IMR-90 (cell line): ENCODE results near the gene SARDH. TPM values are rescaled to one million over a fixed set of nuclear protein-coding genes. Genes with fewer than 3 reads are reported as not detected.

ENCODE experiments used
- ATAC-seq: fragments of 200-7000 bp; cut with Tn5 transposase; 2 replicates; pipeline ENCODE4 v1.9.1; 2020; ENCODE audit warnings: low read depth, mild to moderate bottlenecking, moderate library complexity
- BruUV-seq: library from RNA; stranded (reverse); fragments of 400-500 nt; replicated peaks from 2 replicates; lab custom pipeline; 2021; lab: Mats Ljungman, UMichigan
- CTCF ChIA-PET: fragments of 300-600 bp; formaldehyde crosslinking; extraction: SDS; loops from one replicate; lab custom pipeline; 2021; ENCODE audit warnings: antibody characterized with exemption; lab: Yijun Ruan, JAX
- POLR2A ChIA-PET: fragments of 300-600 bp; sonication (Branson Sonifier 250); formaldehyde crosslinking; loops from one replicate; lab custom pipeline; 2022; ENCODE audit warnings: antibody characterized with exemption; ENCODE audit not compliant: unreplicated experiment; lab: Charles Lee
- DNase-seq: peaks from one replicate; pipeline ENCODE4 v3.0.0; 2013
- H2AFZ ChIP-seq: replicated peaks from 2 replicates; pipeline ENCODE3; 2013; ENCODE audit warnings: low read length, mild to moderate bottlenecking; ENCODE audit not compliant: poor library complexity
- H2AK5ac ChIP-seq: 2 replicates; pipeline ENCODE4 v1.6.1; 2013; ENCODE audit warnings: low read depth, low read length, inconsistent platforms
- H2AK9ac ChIP-seq: replicated peaks from 2 replicates; pipeline ENCODE3; 2013; ENCODE audit warnings: mild to moderate bottlenecking, low read depth, low read length, moderate library complexity; ENCODE audit not compliant: poor library complexity
- H2BK120ac ChIP-seq: 2 replicates; pipeline ENCODE4 v1.6.1; 2013; ENCODE audit warnings: low read depth, low read length, inconsistent platforms
- H2BK15ac ChIP-seq: 3 replicates; pipeline ENCODE4 v1.6.1; 2013; ENCODE audit warnings: low read depth, low read length, inconsistent platforms
- H2BK20ac ChIP-seq: 2 replicates; pipeline ENCODE4 v1.6.1; 2013; ENCODE audit warnings: low read depth, mild to moderate bottlenecking, inconsistent platforms, low read length, moderate library complexity
- H2BK5ac ChIP-seq: 2 replicates; pipeline ENCODE4 v1.6.1; 2013; ENCODE audit warnings: mild to moderate bottlenecking, low read depth, low read length, inconsistent platforms; ENCODE audit not compliant: poor library complexity, severe bottlenecking
- H3K14ac ChIP-seq: replicated peaks from 2 replicates; pipeline ENCODE4 v1.6.1; 2013; ENCODE audit warnings: low read depth, low read length, inconsistent platforms
- H3K18ac ChIP-seq: 2 replicates; pipeline ENCODE4 v1.6.1; 2013; ENCODE audit warnings: low read depth, low read length, control low read depth
- H3K23ac ChIP-seq: 2 replicates; pipeline ENCODE4 v1.6.1; 2013; ENCODE audit warnings: low read depth, low read length, inconsistent platforms
- H3K27ac ChIP-seq: 2 replicates; pipeline ENCODE4 v1.5.1; 2013; ENCODE audit warnings: mild to moderate bottlenecking, control low read depth, low read length; ENCODE audit not compliant: insufficient read depth
- H3K27me3 ChIP-seq: 2 replicates; pipeline ENCODE4 v1.6.1; 2013; ENCODE audit warnings: low read length; ENCODE audit not compliant: control insufficient read depth, insufficient read depth
- H3K36me3 ChIP-seq: 2 replicates; pipeline ENCODE4 v1.6.1; 2013; ENCODE audit warnings: low read length, mixed read lengths; ENCODE audit not compliant: control insufficient read depth, insufficient read depth
- H3K4ac ChIP-seq: 2 replicates; pipeline ENCODE4 v1.6.1; 2013; ENCODE audit warnings: low read depth, low read length, inconsistent platforms
- H3K4me1 ChIP-seq: 2 replicates; pipeline ENCODE4 v1.6.1; 2013; ENCODE audit warnings: low read length, mixed read lengths; ENCODE audit not compliant: control insufficient read depth, insufficient read depth
- H3K4me2 ChIP-seq: 2 replicates; pipeline ENCODE4 v1.6.1; 2013; ENCODE audit warnings: low read depth, mild to moderate bottlenecking, control low read depth, low read length, moderate library complexity
- H3K4me3 ChIP-seq: 2 replicates; pipeline ENCODE4 v1.5.1; 2013; ENCODE audit warnings: low read depth, mild to moderate bottlenecking, control low read depth, low read length, moderate library complexity; ENCODE audit not compliant: insufficient read depth
- H3K56ac ChIP-seq: 2 replicates; pipeline ENCODE4 v1.6.1; 2013; ENCODE audit warnings: low read length, inconsistent platforms; ENCODE audit not compliant: insufficient read depth; ENCODE audit errors: extremely low read depth
- H3K79me1 ChIP-seq, 2 experiments: 2 replicates each; pipeline ENCODE4 v1.6.1; 2013; ENCODE audit warnings: low read length in 2 of 2, inconsistent platforms in 1 of 2, low read depth in 1 of 2
- H3K9ac ChIP-seq: 2 replicates; pipeline ENCODE4 v1.6.1; 2013; ENCODE audit warnings: low read depth, low read length, control low read depth
- H3K9me1 ChIP-seq: 2 replicates; pipeline ENCODE4 v1.6.1; 2013; ENCODE audit warnings: low read length, inconsistent platforms; ENCODE audit not compliant: insufficient read depth
- H3K9me3 ChIP-seq: 2 replicates; pipeline ENCODE4 v1.6.1; 2013; ENCODE audit warnings: low read length; ENCODE audit not compliant: control insufficient read depth, insufficient read depth
- H4K20me1 ChIP-seq: 2 replicates; pipeline ENCODE4 v1.6.1; 2013; ENCODE audit warnings: low read length, inconsistent platforms; ENCODE audit not compliant: insufficient read depth
- H4K5ac ChIP-seq: 2 replicates; pipeline ENCODE4 v1.6.1; 2013; ENCODE audit warnings: mild to moderate bottlenecking, low read depth, low read length, control low read depth
- H4K8ac ChIP-seq, 2 experiments: 2 replicates each; pipeline ENCODE4 v1.6.1; 2013; ENCODE audit warnings: low read depth in 2 of 2, low read length in 2 of 2, control low read depth in 1 of 2, inconsistent platforms in 1 of 2
- H4K91ac ChIP-seq: 2 replicates; pipeline ENCODE4 v1.6.1; 2013; ENCODE audit warnings: low read depth, low read length, inconsistent platforms; ENCODE audit not compliant: insufficient read depth
- CEBPB ChIP-seq: IDR thresholded peaks from 2 replicates; pipeline ENCODE4 v1.6.1; 2012; ENCODE audit warnings: low read depth, low read length, improper control_type of control experiment
- CHD1 ChIP-seq: IDR thresholded peaks from 2 replicates; pipeline ENCODE4 v1.6.1; 2012; ENCODE audit warnings: low read depth, low read length, improper control_type of control experiment
- FOS ChIP-seq: fragments of 150-350 bp; IDR thresholded peaks from 2 replicates; pipeline ENCODE4 v1.6.1; 2016; ENCODE audit warnings: low read depth, low read length
- MAFK ChIP-seq: IDR thresholded peaks from 2 replicates; pipeline ENCODE4 v1.6.1; 2012; ENCODE audit warnings: low read depth, low read length, improper control_type of control experiment
- MXI1 ChIP-seq: IDR thresholded peaks from 2 replicates; pipeline ENCODE4 v1.6.1; 2012; ENCODE audit warnings: low read depth, mild to moderate bottlenecking, low read length, moderate library complexity, borderline replicate concordance
- NFE2L2 ChIP-seq: fragments of 150-350 bp; IDR thresholded peaks from 2 replicates; pipeline ENCODE4 v1.6.1; 2016; ENCODE audit warnings: low read depth, mild to moderate bottlenecking, low read length
- POLR2A ChIP-seq: IDR thresholded peaks from 2 replicates; pipeline ENCODE4 v1.6.1; 2012; ENCODE audit warnings: mild to moderate bottlenecking, low read depth, low read length
- RAD21 ChIP-seq: IDR thresholded peaks from 2 replicates; pipeline ENCODE4 v1.6.1; 2012; ENCODE audit warnings: low read length, improper control_type of control experiment
- RCOR1 ChIP-seq: IDR thresholded peaks from 2 replicates; pipeline ENCODE4 v1.6.1; 2012; ENCODE audit warnings: mild to moderate bottlenecking, low read length, improper control_type of control experiment; ENCODE audit not compliant: insufficient replicate concordance
- RFX5 ChIP-seq: IDR thresholded peaks from 2 replicates; pipeline ENCODE4 v1.8.0; 2012; ENCODE audit warnings: low read depth, mild to moderate bottlenecking, low read length, moderate library complexity
- SMC3 ChIP-seq: fragments of 150-350 bp; IDR thresholded peaks from 2 replicates; pipeline ENCODE4 v1.6.1; 2016; ENCODE audit warnings: low read depth, mild to moderate bottlenecking, antibody characterized with exemption, low read length, moderate library complexity
- WGBS, 2 experiments: methylation state at CpG; one replicate each; pipeline versions ENCODE4 v1.1.5 to v1.1.7; 2013; ENCODE audit warnings: missing lambda C conversion rate in 2 of 2; ENCODE audit not compliant: insufficient read length in 1 of 2; ENCODE audit errors: extremely low coverage in 2 of 2; 5-methylcytosine and 5-hydroxymethylcytosine counted together
- dilution Hi-C: fragments of 300-500 bp; cut with HindIII; formaldehyde crosslinking; loops from one replicate; pipeline ENCODE4 v1.14.3; 2018; ENCODE audit warnings: low sequenced_read_pairs; ENCODE audit not compliant: unreplicated experiment
- in situ Hi-C: fragments of 300-500 bp; cut with MboI; formaldehyde crosslinking; loops from 3 replicates; pipeline ENCODE4 v1.14.3; 2019; ENCODE audit warnings: low sequenced_read_pairs, inconsistent platforms, mixed read lengths
- intact Hi-C: fragments of 100-400 bp; cut with micrococcal nuclease; formaldehyde crosslinking; loops from 2 replicates; pipeline ENCODE4 v1.10.0; 2022
- polyA plus RNA-seq, 3 experiments: library from polyadenylated mRNA; depleted of rRNA; stranded (reverse); fragments of >200 nt; gene quantifications; 2 replicates each; pipeline ENCODE4 v1.2.3, GENCODE V29; 2012; ENCODE audit warnings: low replicate concordance in 1 of 3
- total RNA-seq: library from RNA; depleted of rRNA; stranded (reverse); fragments of >200 nt; gene quantifications from 2 replicates; pipeline ENCODE4 v1.2.3, GENCODE V29; 2012
- TF ChIP-seq, protein P1 (sequence below): fragments of 150-350 bp; IDR thresholded peaks from 2 replicates; pipeline ENCODE4 v1.6.1; 2016; ENCODE audit warnings: low read depth, mild to moderate bottlenecking, low read length, moderate library complexity, borderline replicate concordance
- TF ChIP-seq, protein P2 (sequence below): conservative IDR thresholded peaks from 2 replicates; pipeline ENCODE4 v1.5.1; 2012; ENCODE audit warnings: mild to moderate bottlenecking, low read depth, low read length, improper control_type of control experiment

SARDH gene
- total and polyA plus RNA-seq, 2 of the 4 experiments (the other 2 are of a cell fraction), result 5.0 to 7.5 TPM

DNA sequence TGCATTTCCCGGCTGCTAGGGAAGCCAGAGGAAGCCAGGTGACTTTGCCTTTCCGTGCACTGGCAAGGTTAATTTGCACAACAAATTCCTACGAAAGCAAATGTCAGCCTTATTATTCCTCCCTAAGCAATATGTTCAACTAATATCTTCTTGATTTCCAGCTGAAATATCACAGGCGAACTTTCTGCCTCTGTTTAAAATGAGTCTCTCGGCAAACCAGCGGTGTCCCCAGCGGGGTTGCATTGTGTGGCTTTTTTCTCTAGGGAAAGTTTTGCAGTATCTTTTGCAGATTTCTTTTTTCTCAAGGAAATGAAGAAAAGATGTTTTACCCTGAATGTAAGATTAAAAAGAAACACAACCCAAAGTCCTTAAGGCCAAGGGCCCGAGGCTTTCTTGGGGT lies 100.1 kb downstream of the SARDH start:
- dilution Hi-C loops, result no loop called here
- Histone ChIP-seq H3K23ac (no peak overlapping the region), H3K4me1 (no peaks in the 10 kb centered on the region), H3K79me1 (no peaks in the 10 kb centered on the region), H2AK9ac (no peak overlapping the region), H4K8ac (no peak overlapping the region), H3K27ac (no peak overlapping the region), H2BK5ac (no peak overlapping the region), H3K4me3 (no peak overlapping the region), H3K4ac (no peak overlapping the region), H3K9ac (no peak overlapping the region), H3K4me2 (no peak overlapping the region), H3K27me3 (peaks cover 70% of the 10 kb centered on the region), H4K91ac (no peak overlapping the region), H2AFZ (no peak overlapping the region), H3K14ac (no peak overlapping the region), H2AK5ac (no peak overlapping the region), H2BK15ac (no peak overlapping the region), H3K36me3 (no peaks in the 10 kb centered on the region), H4K5ac (no peak overlapping the region), H3K56ac (no peak overlapping the region), H3K18ac (no peak overlapping the region), H2BK20ac (no peak overlapping the region), H3K9me1 (no peaks in the 10 kb centered on the region), H2BK120ac (no peak overlapping the region), H4K20me1 (no peaks in the 10 kb centered on the region), H3K9me3 (no peaks in the 10 kb centered on the region)
- in situ Hi-C loops, result no loop called here
- TF ChIP-seq, protein P1, sequence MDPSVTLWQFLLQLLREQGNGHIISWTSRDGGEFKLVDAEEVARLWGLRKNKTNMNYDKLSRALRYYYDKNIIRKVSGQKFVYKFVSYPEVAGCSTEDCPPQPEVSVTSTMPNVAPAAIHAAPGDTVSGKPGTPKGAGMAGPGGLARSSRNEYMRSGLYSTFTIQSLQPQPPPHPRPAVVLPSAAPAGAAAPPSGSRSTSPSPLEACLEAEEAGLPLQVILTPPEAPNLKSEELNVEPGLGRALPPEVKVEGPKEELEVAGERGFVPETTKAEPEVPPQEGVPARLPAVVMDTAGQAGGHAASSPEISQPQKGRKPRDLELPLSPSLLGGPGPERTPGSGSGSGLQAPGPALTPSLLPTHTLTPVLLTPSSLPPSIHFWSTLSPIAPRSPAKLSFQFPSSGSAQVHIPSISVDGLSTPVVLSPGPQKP, result no peak
- TF ChIP-seq RFX5 (no peak), MXI1 (no peak), RCOR1 (no peak), POLR2A (no peak), FOS (no peak), SMC3 (no peak), RAD21 (no peak), CHD1 (no peak), CEBPB (no peak), NFE2L2 (no peak), MAFK (no peak)
- TF ChIP-seq, protein P2, sequence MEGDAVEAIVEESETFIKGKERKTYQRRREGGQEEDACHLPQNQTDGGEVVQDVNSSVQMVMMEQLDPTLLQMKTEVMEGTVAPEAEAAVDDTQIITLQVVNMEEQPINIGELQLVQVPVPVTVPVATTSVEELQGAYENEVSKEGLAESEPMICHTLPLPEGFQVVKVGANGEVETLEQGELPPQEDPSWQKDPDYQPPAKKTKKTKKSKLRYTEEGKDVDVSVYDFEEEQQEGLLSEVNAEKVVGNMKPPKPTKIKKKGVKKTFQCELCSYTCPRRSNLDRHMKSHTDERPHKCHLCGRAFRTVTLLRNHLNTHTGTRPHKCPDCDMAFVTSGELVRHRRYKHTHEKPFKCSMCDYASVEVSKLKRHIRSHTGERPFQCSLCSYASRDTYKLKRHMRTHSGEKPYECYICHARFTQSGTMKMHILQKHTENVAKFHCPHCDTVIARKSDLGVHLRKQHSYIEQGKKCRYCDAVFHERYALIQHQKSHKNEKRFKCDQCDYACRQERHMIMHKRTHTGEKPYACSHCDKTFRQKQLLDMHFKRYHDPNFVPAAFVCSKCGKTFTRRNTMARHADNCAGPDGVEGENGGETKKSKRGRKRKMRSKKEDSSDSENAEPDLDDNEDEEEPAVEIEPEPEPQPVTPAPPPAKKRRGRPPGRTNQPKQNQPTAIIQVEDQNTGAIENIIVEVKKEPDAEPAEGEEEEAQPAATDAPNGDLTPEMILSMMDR, result no peak
- ChIA-PET CTCF (no interaction called here), POLR2A (no interaction called here)
- DNase-seq, result no peak
- 17% methylated on average over 1 of the region's 8 CpGs; no CpG with 5 or more reads in 1 of the 2 experiments for WGBS, 2 experiments
- no peak for ATAC-seq
- intact Hi-C loops, result no loop called here
- BruUV-seq, result no TSS peak
